HepG2 (cell line): ENCODE data around the gene IFNL1. TPM values are rescaled to one million over a fixed set of nuclear protein-coding genes. Genes with fewer than 3 reads are reported as not detected.
"Not testable (repeated sequence)": the region's sequence is repeated elsewhere in the genome, so short reads cannot be mapped to it uniquely, and the experiment has no call there.

Source experiments
- ATAC-seq: fragments of 200-7000 bp; cut with Tn5 transposase; 3 replicates; pipeline ENCODE4 v1.9.1; 2020; ENCODE audit warnings: mild to moderate bottlenecking, moderate library complexity
- BruUV-seq: library from RNA; stranded (reverse); fragments of 400-500 nt; replicated peaks from 2 replicates; lab custom pipeline; 2021; lab: Mats Ljungman, UMichigan
- CTCF ChIA-PET: fragments of 300-600 bp; formaldehyde crosslinking; extraction: SDS; loops from one replicate; lab custom pipeline; 2021; ENCODE audit warnings: low total read pairs, inconsistent platforms, low intra/inter-chr PET ratio; lab: Yijun Ruan, JAX
- POLR2A ChIA-PET: fragments of 350-600 bp; sonication (Branson Sonifier 250); formaldehyde crosslinking; loops from one replicate; lab custom pipeline; 2020; ENCODE audit warnings: antibody characterized with exemption, inconsistent platforms; lab: Yijun Ruan, JAX
- DNase-seq: peaks from one replicate; pipeline ENCODE4 v3.0.0-alpha.2; 2015; ENCODE audit warnings: low spot score
- FAIRE-seq: peaks from 3 replicates; lab custom pipeline; 2011; peaks lifted over from hg19 to GRCh38; lab: Jason Lieb, UNC
- H2AFZ ChIP-seq: one replicate; pipeline ENCODE4 v1.6.1; 2011; ENCODE audit warnings: low read length, inconsistent platforms
- H3K27ac ChIP-seq: fragments of 300-600 bp; 3 replicates; pipeline ENCODE4 v1.8.0; 2011; ENCODE audit warnings: mixed run types, mild to moderate bottlenecking, mixed read lengths, low read length, inconsistent platforms; ENCODE audit not compliant: insufficient read depth; ENCODE audit errors: extremely low read length
- H3K27me3 ChIP-seq, 2 experiments: fragments of 200-600 bp in 1 of 2; 2 replicates in 1 of 2; 3 replicates in 1 of 2; pipeline versions ENCODE4 v1.6.0 to v1.8.0; 2011; ENCODE audit warnings: low read length in 2 of 2, mild to moderate bottlenecking in 2 of 2, moderate library complexity in 2 of 2, inconsistent platforms in 1 of 2; ENCODE audit not compliant: insufficient read depth in 2 of 2, control insufficient read depth in 1 of 2
- H3K36me3 ChIP-seq, 2 experiments: fragments of 200-600 bp in 1 of 2; replicated peaks in 1 of 2; 2 replicates in 1 of 2; 3 replicates in 1 of 2; pipeline versions ENCODE4 v1.5.1 to v1.8.0; 2011; ENCODE audit warnings: low read length in 2 of 2, inconsistent platforms in 1 of 2; ENCODE audit not compliant: insufficient read depth in 2 of 2, control insufficient read depth in 1 of 2
- H3K4me1 ChIP-seq: 2 replicates; pipeline ENCODE4 v1.5.1; 2012; ENCODE audit warnings: low read length, inconsistent platforms; ENCODE audit not compliant: insufficient read depth
- H3K4me2 ChIP-seq: 2 replicates; pipeline ENCODE4 v1.6.0; 2011; ENCODE audit warnings: low read depth, low read length, inconsistent platforms
- H3K4me3 ChIP-seq, 3 experiments: fragments of 200-600 bp in 1 of 3; sonication (generic), shearing (Covaris generic) in 1 of 3; replicated peaks in 1 of 3; 2 replicates each; pipeline ENCODE4 v1.5.1; 2011 to 2016; ENCODE audit warnings: low read length in 3 of 3, inconsistent platforms in 2 of 3, low read depth in 2 of 3, mild to moderate bottlenecking in 2 of 3, control low read depth in 1 of 3, mixed read lengths in 1 of 3; ENCODE audit not compliant: insufficient read depth in 1 of 3
- H3K79me2 ChIP-seq: one replicate; pipeline ENCODE4 v1.6.1; 2011; ENCODE audit warnings: low read length, inconsistent platforms; ENCODE audit not compliant: insufficient read depth
- H3K9ac ChIP-seq: 2 replicates; pipeline ENCODE4 v1.6.0; 2011; ENCODE audit warnings: mild to moderate bottlenecking, low read depth, low read length, inconsistent platforms; ENCODE audit not compliant: insufficient read depth
- H3K9me3 ChIP-seq: 2 replicates; pipeline ENCODE4 v1.5.1; 2012; ENCODE audit warnings: mild to moderate bottlenecking, low read length
- H4K20me1 ChIP-seq: 2 replicates; pipeline ENCODE4 v1.6.0; 2011; ENCODE audit warnings: inconsistent platforms, mild to moderate bottlenecking, low read length, moderate library complexity; ENCODE audit not compliant: insufficient read depth
- BCL3 ChIP-seq: sonication (generic); formaldehyde crosslinking; IDR thresholded peaks from 2 replicates; pipeline ENCODE4 v1.5.1; 2020; ENCODE audit warnings: mild to moderate bottlenecking, missing genetic modification reagents, moderate library complexity
- EHMT2 ChIP-seq: fragments of 200-600 bp; sonication (generic); IDR thresholded peaks from 2 replicates; pipeline ENCODE4 v1.7.0; 2017; ENCODE audit warnings: antibody characterized with exemption, low read depth, low read length, borderline replicate concordance
- SKIL ChIP-seq: sonication (generic); formaldehyde crosslinking; IDR thresholded peaks from 2 replicates; pipeline ENCODE4 v1.8.0; 2022; ENCODE audit warnings: missing genetic modification reagents, mild to moderate bottlenecking, moderate library complexity, borderline replicate concordance
- ZNF12 ChIP-seq: sonication (generic); formaldehyde crosslinking; IDR thresholded peaks from 2 replicates; pipeline ENCODE4 v1.5.0; 2020; ENCODE audit warnings: missing genetic modification reagents
- ZNF180 ChIP-seq: sonication (generic); formaldehyde crosslinking; IDR thresholded peaks from 2 replicates; pipeline ENCODE4 v1.4.0; 2020; ENCODE audit warnings: low read depth, missing genetic modification reagents, borderline replicate concordance
- WGBS: methylation state at CpG from one replicate; pipeline ENCODE4 v1.1.6; 2017; ENCODE audit warnings: low lambda C conversion rate; 5-methylcytosine and 5-hydroxymethylcytosine counted together
- in situ Hi-C: cut with HindIII; loops from 2 replicates; pipeline ENCODE4 v1.10.0; 2017; ENCODE audit warnings: low pct_unique_long_range_greater_than_20kb; ENCODE audit not compliant: extremely low pct_ligation_motif_present
- intact Hi-C: fragments of 100-400 bp; cut with micrococcal nuclease; formaldehyde crosslinking; loops from one replicate; pipeline ENCODE4 v1.10.0; 2022; ENCODE audit not compliant: unreplicated experiment
- polyA plus RNA-seq, 8 experiments: library from polyadenylated mRNA; depleted of rRNA in 3 of 8; stranded (reverse) in 7 of 8; unstranded in 1 of 8; fragments of >200 nt; fragmentation: Illumina TruSeq in 4 of 8; extraction: Trizol in 4 of 8; gene quantifications; 2 replicates each; pipeline versions ENCODE4 v1.2.1 to v1.2.3, GENCODE V29; 2011 to 2016; ENCODE audit warnings: low read depth in 4 of 8, missing spikeins in 1 of 8, mixed read lengths in 1 of 8; ENCODE audit not compliant: insufficient read depth in 1 of 8
- total RNA-seq, 5 experiments: library from RNA; depleted of rRNA; stranded (reverse); fragments of >200 nt; fragmentation: Illumina TruSeq; extraction: Trizol; gene quantifications; 2 replicates each; pipeline ENCODE4 v1.2.3, GENCODE V29; 2016; ENCODE audit warnings: low read depth in 1 of 5
- TF ChIP-seq, protein P1 (sequence below): sonication (generic); formaldehyde crosslinking; IDR thresholded peaks from 2 replicates; pipeline ENCODE4 v1.5.0; 2020; ENCODE audit warnings: missing genetic modification reagents, mild to moderate bottlenecking, borderline replicate concordance

Gene IFNL1
- total and polyA plus RNA-seq, 2 of the 13 experiments (the other 11 are each of a cell fraction or from before 2014, with no cell fraction given), result not detected

DNA sequence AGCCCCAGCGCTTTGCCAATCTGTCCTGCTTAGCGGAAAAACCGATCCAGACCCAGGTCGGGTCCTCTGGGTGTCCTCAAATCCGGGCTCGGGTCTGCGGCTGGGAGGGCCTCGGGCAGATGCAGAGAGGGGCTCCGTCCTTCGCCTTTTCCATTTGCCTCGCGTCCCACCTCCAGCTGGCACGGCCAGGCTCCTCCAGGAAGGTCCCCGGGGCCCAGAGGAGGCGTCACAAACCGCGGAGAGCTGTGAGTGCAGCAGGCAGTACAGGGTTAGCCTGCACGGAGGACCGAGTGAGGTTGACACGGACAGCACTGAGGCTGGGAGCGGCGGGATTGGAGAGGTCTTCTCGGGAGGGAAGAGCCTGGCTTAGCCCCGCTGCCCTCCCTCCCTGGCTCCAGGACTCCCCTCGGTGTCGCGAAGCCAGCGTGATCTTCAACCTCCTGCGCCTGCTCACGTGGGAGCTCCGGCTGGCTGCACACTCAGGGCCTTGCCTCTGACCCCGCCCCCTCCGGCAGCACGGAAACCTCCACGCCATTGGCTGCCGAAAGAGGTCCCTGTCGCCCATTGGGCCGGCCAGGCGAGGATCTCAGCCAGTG, 30.8 kb upstream of the IFNL1 start:
- no peak overlapping the region for H3K4me3 ChIP-seq
- H3K27me3 ChIP-seq, result peaks cover 0 to 14% of the 10 kb centered on the region in 2 experiments; a peak in 2 of 5 replicates
- DNase-seq, result no peak
- POLR2A ChIA-PET, result no interaction called here
- no peak overlapping the region for H3K4me2 ChIP-seq
- no peaks in the 10 kb centered on the region for H4K20me1 ChIP-seq
- in situ Hi-C loops, result no loop called here
- 68% methylated on average over 25 of the region's 39 CpGs for WGBS
- TF ChIP-seq SKIL (CRISPR knock-in tag) (no peak), ZNF12 (CRISPR knock-in tag) (no peak), ZNF180 (CRISPR knock-in tag) (no peak), EHMT2 (no peak), BCL3 (no peak)
- TF ChIP-seq, protein P1, sequence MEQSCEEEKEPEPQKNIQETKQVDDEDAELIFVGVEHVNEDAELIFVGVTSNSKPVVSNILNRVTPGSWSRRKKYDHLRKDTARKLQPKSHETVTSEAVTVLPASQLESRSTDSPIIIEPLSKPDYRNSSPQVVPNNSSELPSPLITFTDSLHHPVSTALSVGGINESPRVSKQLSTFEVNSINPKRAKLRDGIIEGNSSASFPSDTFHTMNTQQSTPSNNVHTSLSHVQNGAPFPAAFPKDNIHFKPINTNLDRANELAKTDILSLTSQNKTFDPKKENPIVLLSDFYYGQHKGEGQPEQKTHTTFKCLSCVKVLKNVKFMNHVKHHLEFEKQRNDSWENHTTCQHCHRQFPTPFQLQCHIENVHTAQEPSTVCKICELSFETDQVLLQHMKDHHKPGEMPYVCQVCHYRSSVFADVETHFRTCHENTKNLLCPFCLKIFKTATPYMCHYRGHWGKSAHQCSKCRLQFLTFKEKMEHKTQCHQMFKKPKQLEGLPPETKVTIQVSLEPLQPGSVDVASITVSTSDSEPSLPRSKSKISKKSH (CRISPR knock-in tag), result no peak
- TF ChIP-seq, all 625 proteins: peak for 0
- CTCF ChIA-PET, result no interaction called here
- no TSS peak for BruUV-seq
- Histone ChIP-seq H3K36me3 (no peaks in the 10 kb centered on the region), H3K9me3 (no peaks in the 10 kb centered on the region), H3K27ac (no peak overlapping the region), H3K9ac (no peak overlapping the region), H3K4me1 (0 out of 2 replicates have a peak, but pooled peaks cover 4% of the 10 kb centered on the region), H3K79me2 (no peaks in the 10 kb centered on the region), H2AFZ (no peak overlapping the region)
- intact Hi-C loops, result no loop called here
- ATAC-seq (no peak), FAIRE-seq (no peak)

- WGBS, result no CpG with 5 or more reads among the region's 1 CpG
- H3K9ac ChIP-seq, H3K79me2 ChIP-seq, intact Hi-C loops, H4K20me1 ChIP-seq, BruUV-seq, in situ Hi-C loops, H3K27me3 ChIP-seq, POLR2A ChIA-PET, CTCF ChIA-PET, H2AFZ ChIP-seq, H3K27ac ChIP-seq, H3K9me3 ChIP-seq, DNase-seq, H3K36me3 ChIP-seq, H3K4me1 ChIP-seq, H3K4me3 ChIP-seq, H3K4me2 ChIP-seq: not testable (repeated sequence)
- FAIRE-seq (peak; percentile 84), ATAC-seq (peak; percentile 89)
Observed at GRCh38 chr19:39268085-39268484, 28.1 kb upstream of the IFNL1 start, which contains the start of gene IFNL2. IFNL2 (plus strand) TSS chr19:39268396; CDS start chr19:39268569, 173 bp downstream.
